ENCODE data around the gene TRAK2.

GRCh38 chr2:201349601-201350000 is 101.7 kb downstream of the TRAK2 start:
- no peak for TF ChIP-seq CTCF (IDR thresholded peaks at IDR 0.05)
- TF ChIP-seq POLR2A (IDR thresholded peaks at IDR 0.05) = no peak
